HCT116 (cell line): ENCODE data around the gene CPEB2. TPM values are rescaled to one million over a fixed set of nuclear protein-coding genes. Genes with fewer than 3 reads are reported as not detected.

Experiments used
- ATAC-seq: fragments of 200-7000 bp; cut with Tn5 transposase; 2 replicates; pipeline ENCODE4 v1.9.1; 2020; ENCODE audit warnings: mild to moderate bottlenecking, moderate library complexity
- BruUV-seq: library from RNA; stranded (reverse); fragments of 400-500 nt; replicated peaks from 2 replicates; lab custom pipeline; 2021; lab: Mats Ljungman, UMichigan
- CTCF ChIA-PET: fragments of 300-600 bp; sonication (Branson Sonifier 250); formaldehyde crosslinking; loops from one replicate; lab custom pipeline; 2021; ENCODE audit warnings: antibody characterized with exemption; lab: Charles Lee
- POLR2A ChIA-PET: fragments of 300-600, 350-600 bp; sonication (Branson Sonifier 250); formaldehyde crosslinking; loops from one replicate; lab custom pipeline; 2021; ENCODE audit warnings: antibody characterized with exemption; lab: Charles Lee
- RAD21 ChIA-PET, 2 experiments: fragments of 300-600 bp; sonication (Branson Sonifier 250); formaldehyde crosslinking; loops; one replicate each; lab custom pipeline; 2023; ENCODE audit warnings: low total read pairs in 2 of 2; ENCODE audit not compliant: uncharacterized antibody in 2 of 2, unreplicated experiment in 2 of 2, low non-redundant PET in 1 of 2; lab: Charles Lee
- DNase-seq: peaks from one replicate; pipeline ENCODE4 v3.0.0-alpha.2; 2010; ENCODE audit warnings: low read depth, low spot score
- H2AFZ ChIP-seq: fragments of 200-600 bp; shearing (Covaris generic), sonication (generic); 2 replicates; pipeline ENCODE4 v1.6.1; 2017; ENCODE audit warnings: low read depth, mixed run types, mixed read lengths, antibody characterized with exemption, low read length; ENCODE audit not compliant: poor library complexity, severe bottlenecking
- H3K27ac ChIP-seq: 2 replicates; pipeline ENCODE4 v1.5.1; 2012; ENCODE audit warnings: low read depth, low read length
- H3K27me3 ChIP-seq: fragments of 200-600 bp; sonication (generic); 2 replicates; pipeline ENCODE4 v1.6.1; 2016; ENCODE audit warnings: mixed run types, low read length, mixed read lengths; ENCODE audit not compliant: insufficient read depth
- H3K36me3 ChIP-seq, 2 experiments: fragments of 200-500 bp in 1 of 2; fragments of 200-600 bp in 1 of 2; sonication (Bioruptor generic) in 1 of 2; sonication (generic) in 1 of 2; 2 replicates each; pipeline versions ENCODE4 v1.5.1 to v1.6.1; 2014 to 2016; ENCODE audit warnings: low read length in 2 of 2, inconsistent platforms in 1 of 2, mixed read lengths in 1 of 2, mixed run types in 1 of 2; ENCODE audit not compliant: insufficient read depth in 2 of 2, control insufficient read depth in 1 of 2
- H3K4me1 ChIP-seq, 2 experiments: fragments of 200-600 bp in 1 of 2; sonication (generic) in 1 of 2; 2 replicates each; pipeline versions ENCODE4 v1.5.1 to v1.6.1; 2012 to 2017; ENCODE audit warnings: low read length in 2 of 2, inconsistent platforms in 1 of 2, mild to moderate bottlenecking in 1 of 2, mixed read lengths in 1 of 2, mixed run types in 1 of 2, moderate library complexity in 1 of 2; ENCODE audit not compliant: insufficient read depth in 2 of 2, control insufficient read depth in 1 of 2
- H3K4me2 ChIP-seq: fragments of 200-600 bp; sonication (generic); 2 replicates; pipeline ENCODE4 v1.6.1; 2017; ENCODE audit warnings: mixed run types, low read length, mixed read lengths
- H3K4me3 ChIP-seq, 2 experiments: fragments of 200-600 bp in 1 of 2; sonication (generic) in 1 of 2; replicated peaks in 1 of 2; 2 replicates each; pipeline ENCODE4 v1.5.1; 2011 to 2016; ENCODE audit warnings: low read length in 2 of 2, control low read depth in 1 of 2, low read depth in 1 of 2, mild to moderate bottlenecking in 1 of 2, mixed read lengths in 1 of 2, mixed run types in 1 of 2
- H3K79me2 ChIP-seq: fragments of 200-600 bp; sonication (generic); 2 replicates; pipeline ENCODE4 v1.6.1; 2017; ENCODE audit warnings: mild to moderate bottlenecking, mixed run types, low read length, moderate library complexity, mixed read lengths; ENCODE audit not compliant: insufficient read depth
- H3K9ac ChIP-seq: fragments of 200-600 bp; sonication (generic); 2 replicates; pipeline ENCODE4 v1.6.1; 2016; ENCODE audit warnings: low read length, mixed read lengths
- H3K9me2 ChIP-seq: fragments of 200-600 bp; sonication (generic), shearing (Covaris generic); 2 replicates; pipeline ENCODE4 v1.6.1; 2017; ENCODE audit warnings: mixed run types, mild to moderate bottlenecking, moderate library complexity; ENCODE audit not compliant: insufficient read depth
- H3K9me3 ChIP-seq, 2 experiments: fragments of 200-500 bp in 1 of 2; fragments of 200-600 bp in 1 of 2; sonication (Bioruptor generic) in 1 of 2; sonication (generic) in 1 of 2; 2 replicates each; pipeline ENCODE4 v1.6.1; 2014 to 2017; ENCODE audit warnings: low read length in 2 of 2, mixed read lengths in 2 of 2, inconsistent platforms in 1 of 2, low read depth in 1 of 2, mild to moderate bottlenecking in 1 of 2, mixed run types in 1 of 2, moderate library complexity in 1 of 2; ENCODE audit not compliant: control insufficient read depth in 1 of 2, insufficient read depth in 1 of 2
- H4K20me1 ChIP-seq: fragments of 200-600 bp; sonication (generic), shearing (Covaris generic); 2 replicates; pipeline ENCODE4 v1.6.1; 2017; ENCODE audit warnings: mixed run types, mild to moderate bottlenecking, moderate library complexity; ENCODE audit not compliant: insufficient read depth
- ATF3 ChIP-seq: IDR thresholded peaks from 2 replicates; pipeline ENCODE4 v1.6.1; 2012
- CBX3 ChIP-seq: IDR thresholded peaks from 2 replicates; pipeline ENCODE4 v1.6.1; 2012; ENCODE audit warnings: low read depth
- CEBPB ChIP-seq: IDR thresholded peaks from 2 replicates; pipeline ENCODE4 v1.6.1; 2012; ENCODE audit warnings: low read depth
- EGR1 ChIP-seq: IDR thresholded peaks from 2 replicates; pipeline ENCODE4 v1.6.1; 2012; ENCODE audit warnings: low read depth
- EZH2 ChIP-seq: fragments of 200-600 bp; sonication (generic); IDR thresholded peaks from 2 replicates; pipeline ENCODE4 v1.6.1; 2017; ENCODE audit warnings: antibody characterized with exemption, mixed run types
- EZH2phosphoT487 ChIP-seq: fragments of 200-600 bp; IDR thresholded peaks from 2 replicates; pipeline ENCODE4 v1.6.1; 2018; ENCODE audit warnings: antibody characterized with exemption, borderline replicate concordance
- FOSL1 ChIP-seq: IDR thresholded peaks from 2 replicates; pipeline ENCODE4 v1.6.1; 2012; ENCODE audit warnings: low read depth
- JUND ChIP-seq: IDR thresholded peaks from 2 replicates; pipeline ENCODE4 v1.6.1; 2012
- RAD21 ChIP-seq: IDR thresholded peaks from 2 replicates; pipeline ENCODE4 v1.6.1; 2012; ENCODE audit warnings: low read depth, mild to moderate bottlenecking
- REST ChIP-seq: IDR thresholded peaks from 2 replicates; pipeline ENCODE4 v1.6.1; 2012; ENCODE audit warnings: low read depth
- SP1 ChIP-seq: IDR thresholded peaks from 2 replicates; pipeline ENCODE4 v1.6.1; 2012; ENCODE audit warnings: low read depth
- SRF ChIP-seq: IDR thresholded peaks from 2 replicates; pipeline ENCODE4 v1.6.1; 2012; ENCODE audit warnings: low read depth
- ZBTB33 ChIP-seq: IDR thresholded peaks from 2 replicates; pipeline ENCODE4 v1.6.1; 2011; ENCODE audit warnings: mild to moderate bottlenecking, low read length, moderate library complexity; ENCODE audit not compliant: insufficient replicate concordance; ENCODE audit errors: extremely low read depth
- ZFX ChIP-seq: fragments of 450-650 bp; IDR thresholded peaks from 2 replicates; pipeline ENCODE4 v1.6.1; 2017
- ZNF274 ChIP-seq: fragments of 200-500 bp; sonication (Bioruptor generic); IDR thresholded peaks from 2 replicates; pipeline ENCODE4 v1.6.1; 2014; ENCODE audit warnings: mild to moderate bottlenecking, low read depth, low read length, inconsistent platforms
- intact Hi-C: fragments of 100-400 bp; cut with micrococcal nuclease; formaldehyde crosslinking; loops from 2 replicates; pipeline ENCODE4 v1.10.0; 2022
- total RNA-seq: library from RNA; stranded (reverse); gene quantifications from one replicate; pipeline ENCODE4 v1.2.1, GENCODE V29; 2021; ENCODE audit not compliant: unreplicated experiment

The CPEB2 gene
- total RNA-seq, 1 experiment from 2014 or later = 1.3 TPM

GRCh38 chr4:15100380-15100779 lies 98.1 kb downstream of the CPEB2 start:
- POLR2A ChIA-PET = no interaction called here
- Histone ChIP-seq H3K4me2 (no peak overlapping the region), H3K9ac (no peak overlapping the region), H3K9me3 (no peaks in the 10 kb centered on the region), H3K4me3 (no peak overlapping the region), H3K9me2 (peaks cover 3% of the 10 kb centered on the region; the same call in 1 of the 2 replicates), H3K79me2 (no peaks in the 10 kb centered on the region), H4K20me1 (no peaks in the 10 kb centered on the region), H3K36me3 (no peaks in the 10 kb centered on the region), H2AFZ (no peak overlapping the region), H3K27ac (no peak overlapping the region), H3K4me1 (no peaks in the 10 kb centered on the region), H3K27me3 (no peaks in the 10 kb centered on the region)
- intact Hi-C loops = no loop called here
- CTCF ChIA-PET = no interaction called here
- TF ChIP-seq EZH2 (no peak), EGR1 (no peak), ZNF274 (no peak), CBX3 (no peak), ZFX (no peak)
- ATAC-seq (no peak), DNase-seq (no peak)
- BruUV-seq = no TSS peak
- RAD21 ChIA-PET = no interaction called here

- Histone ChIP-seq H3K36me3 (no peaks in the 10 kb centered on the region), H3K9ac (no peak overlapping the region), H3K9me2 (peaks cover 3% of the 10 kb centered on the region; the same call in 1 of the 2 replicates), H4K20me1 (no peaks in the 10 kb centered on the region), H3K27ac (no peak overlapping the region), H3K27me3 (no peaks in the 10 kb centered on the region), H3K4me3 (no peak overlapping the region), H3K79me2 (no peaks in the 10 kb centered on the region), H3K9me3 (no peaks in the 10 kb centered on the region), H3K4me2 (no peak overlapping the region), H2AFZ (no peak overlapping the region), H3K4me1 (no peaks in the 10 kb centered on the region)
- BruUV-seq = no TSS peak
- intact Hi-C loops = no loop called here
- DNase-seq (no peak), ATAC-seq (no peak)
- CTCF ChIA-PET = no interaction called here
- RAD21 ChIA-PET = no interaction called here
- POLR2A ChIA-PET = no interaction called here
- TF ChIP-seq EGR1 = no peak
- TF ChIP-seq ZNF274 = no peak
- no peak for TF ChIP-seq EZH2
- no peak for TF ChIP-seq SP1
- TF ChIP-seq FOSL1 = no peak
- TF ChIP-seq CEBPB = no peak
- TF ChIP-seq SRF = no peak
- TF ChIP-seq RAD21 = no peak
- no peak for TF ChIP-seq ZBTB33
- no peak for TF ChIP-seq ATF3
- TF ChIP-seq EZH2phosphoT487 = no peak
- TF ChIP-seq JUND = no peak
- no peak for TF ChIP-seq REST
- no peak for TF ChIP-seq ZFX
Observed at GRCh38 chr4:15100994-15101695, 98.9 kb downstream of the CPEB2 start.
